ENCODE results near the gene LRRC56.
A peak's percentile ranks its signal among the peaks of the same experiment; 100 is the strongest.

Gene LRRC56

GRCh38 chr11:551131-551530 lies 13.8 kb downstream of the LRRC56 start:
- DNase-seq (ENCODE audit: insufficient read length, low spot score), result no peak
- no peak for FAIRE-seq
- no peak for TF ChIP-seq POLR2A (IDR thresholded peaks at IDR 0.05; ENCODE audit: low read depth, low read length)

DNA sequence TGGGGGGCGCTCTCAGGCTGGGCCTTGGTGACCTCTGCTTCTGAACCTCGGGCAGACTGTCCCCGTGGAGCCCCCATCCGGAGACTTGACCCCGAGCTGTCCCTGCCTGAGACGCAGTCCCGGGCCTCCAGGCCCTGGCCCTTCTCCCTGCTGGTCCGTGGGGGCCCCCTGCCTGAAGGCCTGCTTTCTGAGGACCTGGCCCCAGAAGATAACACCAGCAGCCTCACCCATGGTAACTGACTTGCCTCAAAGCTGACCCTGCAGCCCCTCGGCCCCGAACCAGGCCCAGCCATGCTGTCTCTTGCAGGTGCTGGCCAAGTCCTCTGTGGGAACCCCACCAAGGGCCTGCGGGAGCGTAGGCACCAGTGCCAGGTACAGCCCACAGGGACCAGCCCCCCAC lies 14.3 kb downstream of the LRRC56 start:
- FAIRE-seq, result no peak
- TF ChIP-seq POLR2A (IDR thresholded peaks at IDR 0.05; ENCODE audit: low read depth, low read length), result no peak
- DNase-seq (ENCODE audit: insufficient read length, low spot score), result no peak

- DNase-seq (ENCODE audit: insufficient read length, low spot score) (no peak), FAIRE-seq (no peak)
- no peak for TF ChIP-seq POLR2A (IDR thresholded peaks at IDR 0.05; ENCODE audit: low read depth, low read length)
Observed at GRCh38 chr11:553083-553987, 16.0 kb downstream of the LRRC56 start.

- DNase-seq (ENCODE audit: insufficient read length, low spot score), result no peak
- TF ChIP-seq POLR2A (IDR thresholded peaks at IDR 0.05; ENCODE audit: low read depth, low read length), result no peak
- FAIRE-seq, result no peak
Observed at GRCh38 chr11:553988-554340, 16.6 kb downstream of the LRRC56 start.

GRCh38 chr11:554428-555226 lies 17.3 kb downstream of the LRRC56 start:
- peak; percentile 92 for DNase-seq (ENCODE audit: insufficient read length, low spot score)
- TF ChIP-seq POLR2A (IDR thresholded peaks at IDR 0.05; ENCODE audit: low read depth, low read length), result no peak
- FAIRE-seq, result no peak

GRCh38 chr11:555227-555779 lies 18.0 kb downstream of the LRRC56 start:
- TF ChIP-seq POLR2A (IDR thresholded peaks at IDR 0.05; ENCODE audit: low read depth, low read length), result no peak
- DNase-seq (ENCODE audit: insufficient read length, low spot score) (no peak), FAIRE-seq (no peak)

DNA sequence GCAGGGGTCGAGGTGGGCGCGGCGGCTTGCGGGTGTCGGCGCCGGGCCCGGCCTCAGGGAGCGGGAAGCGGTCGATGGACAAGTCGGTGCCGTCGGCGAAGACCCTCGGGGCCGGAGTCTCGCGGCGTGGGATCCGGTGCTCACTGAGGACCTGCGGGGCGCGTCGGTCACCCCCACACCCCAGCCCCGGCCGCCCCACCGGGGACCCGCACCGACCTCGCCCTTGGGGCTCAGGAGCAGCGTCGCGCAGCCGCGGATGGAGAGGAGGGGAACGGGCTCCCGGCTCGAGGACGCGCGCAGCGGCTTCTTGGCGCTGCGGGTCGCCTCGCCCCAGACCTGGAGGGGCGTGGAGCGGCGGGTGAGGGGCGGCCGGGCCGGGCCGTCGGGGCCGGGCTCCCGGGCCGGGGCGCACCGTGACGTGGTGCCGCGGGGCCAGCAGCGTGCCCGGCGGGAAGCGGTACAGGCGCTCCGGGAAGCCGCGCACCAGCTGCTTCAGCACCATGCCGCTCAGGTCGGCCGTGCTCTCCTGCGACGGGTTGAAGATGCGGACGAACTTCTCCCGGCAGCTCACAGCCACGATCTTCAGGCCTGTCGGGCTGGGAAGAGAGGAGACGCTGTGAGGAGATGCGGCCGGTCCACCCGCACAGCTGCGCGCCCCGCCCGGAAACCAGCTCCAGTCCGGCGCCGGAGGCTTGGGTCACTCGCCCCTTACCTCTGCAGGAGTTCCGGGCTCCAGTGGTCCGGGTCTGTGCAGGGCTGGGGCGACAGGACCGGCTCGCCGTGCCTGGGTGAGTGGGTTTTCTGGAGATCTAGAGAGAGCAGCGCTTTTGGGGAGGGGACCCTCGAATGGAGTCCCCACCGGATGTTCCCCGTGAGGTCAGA lies 18.7 kb downstream of the LRRC56 start:
- no peak for DNase-seq (ENCODE audit: insufficient read length, low spot score)

GRCh38 chr11:556662-557256 lies 19.4 kb downstream of the LRRC56 start:
- FAIRE-seq (no peak), DNase-seq (ENCODE audit: insufficient read length, low spot score) (no peak)
- no peak for TF ChIP-seq POLR2A (IDR thresholded peaks at IDR 0.05; ENCODE audit: low read depth, low read length)

More for the DNA sequence above, 18.7 kb downstream of the LRRC56 start:
- TF ChIP-seq POLR2A (IDR thresholded peaks at IDR 0.05; ENCODE audit: low read depth, low read length), result no peak
- FAIRE-seq, result no peak

DNA sequence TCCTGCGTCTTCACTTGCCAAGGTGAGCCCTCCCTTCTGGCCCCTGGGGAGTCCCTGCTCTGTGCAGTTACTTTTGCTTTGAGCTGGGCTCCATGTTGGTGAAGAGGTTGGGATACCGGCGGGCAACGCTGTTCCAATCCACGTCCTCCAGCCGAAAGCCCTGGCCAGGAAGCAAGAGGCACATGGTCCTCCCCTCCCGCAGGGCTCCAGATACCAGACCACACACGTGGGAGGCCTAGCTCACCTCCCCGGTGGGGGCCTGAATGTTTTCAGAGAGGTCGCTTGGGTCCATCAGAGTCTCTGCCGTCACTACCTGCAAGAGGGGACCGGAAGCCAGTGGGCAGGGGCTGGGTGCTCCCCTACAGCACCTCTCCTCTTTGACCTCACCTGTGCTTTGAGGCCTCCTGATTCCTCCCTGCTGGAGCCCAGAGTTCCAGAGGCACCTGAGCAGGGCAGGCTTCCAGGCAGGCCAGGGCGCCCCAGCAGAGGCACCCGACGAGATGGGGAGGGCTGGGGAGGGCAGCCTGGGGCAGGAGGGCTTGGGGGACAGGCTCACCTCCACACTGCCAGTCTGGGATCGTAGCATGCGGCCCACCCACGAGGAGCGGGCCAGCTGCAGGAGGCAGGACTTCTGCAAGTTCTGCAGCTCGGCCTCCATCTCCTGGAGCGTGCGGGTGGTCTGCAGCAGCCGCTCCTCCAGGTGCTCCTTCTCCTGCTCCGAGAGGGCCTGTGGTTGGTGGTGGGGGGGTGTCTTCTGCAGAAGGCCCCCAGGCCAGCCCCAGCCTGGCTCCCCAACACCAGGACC lies 20.2 kb downstream of the LRRC56 start:
- FAIRE-seq (no peak), DNase-seq (ENCODE audit: insufficient read length, low spot score) (no peak)
- TF ChIP-seq POLR2A (IDR thresholded peaks at IDR 0.05; ENCODE audit: low read depth, low read length), result no peak

- DNase-seq (ENCODE audit: insufficient read length, low spot score), result no peak
- FAIRE-seq, result no peak
- no peak for TF ChIP-seq POLR2A (IDR thresholded peaks at IDR 0.05; ENCODE audit: low read depth, low read length)
Observed at GRCh38 chr11:558503-558902, 21.2 kb downstream of the LRRC56 start.

DNA sequence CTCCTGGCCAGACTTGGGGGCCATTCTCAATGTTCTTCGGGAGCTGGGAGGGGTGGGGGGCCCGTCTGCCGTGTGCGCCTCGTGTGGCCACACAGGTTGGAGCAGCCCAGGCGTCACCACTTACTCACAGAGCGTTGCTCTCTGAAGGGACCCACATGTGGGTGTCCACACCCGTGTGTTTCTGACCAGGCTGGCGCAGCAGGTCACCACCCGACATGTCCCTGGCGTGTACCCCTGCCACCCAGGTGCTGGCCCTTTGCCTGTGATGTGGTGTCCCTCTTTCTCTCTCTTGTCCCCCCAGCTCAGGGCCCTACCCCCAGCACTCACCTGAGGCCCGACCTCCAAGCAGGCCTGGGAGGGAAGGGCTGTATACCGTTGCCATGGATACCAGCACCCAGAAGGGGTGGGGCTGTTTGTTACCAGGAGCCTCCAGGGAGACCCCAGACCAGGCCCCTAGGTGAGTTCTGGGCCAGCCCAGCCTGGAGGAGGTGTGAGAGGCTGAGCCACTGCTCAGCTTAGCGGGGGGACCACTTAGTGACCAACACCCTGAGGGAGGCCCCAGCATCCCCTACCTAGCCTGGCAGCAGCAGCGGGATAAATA lies 21.8 kb downstream of the LRRC56 start:
- no peak for TF ChIP-seq POLR2A (IDR thresholded peaks at IDR 0.05; ENCODE audit: low read depth, low read length)
- no peak for DNase-seq (ENCODE audit: insufficient read length, low spot score)
- no peak for FAIRE-seq

DNA sequence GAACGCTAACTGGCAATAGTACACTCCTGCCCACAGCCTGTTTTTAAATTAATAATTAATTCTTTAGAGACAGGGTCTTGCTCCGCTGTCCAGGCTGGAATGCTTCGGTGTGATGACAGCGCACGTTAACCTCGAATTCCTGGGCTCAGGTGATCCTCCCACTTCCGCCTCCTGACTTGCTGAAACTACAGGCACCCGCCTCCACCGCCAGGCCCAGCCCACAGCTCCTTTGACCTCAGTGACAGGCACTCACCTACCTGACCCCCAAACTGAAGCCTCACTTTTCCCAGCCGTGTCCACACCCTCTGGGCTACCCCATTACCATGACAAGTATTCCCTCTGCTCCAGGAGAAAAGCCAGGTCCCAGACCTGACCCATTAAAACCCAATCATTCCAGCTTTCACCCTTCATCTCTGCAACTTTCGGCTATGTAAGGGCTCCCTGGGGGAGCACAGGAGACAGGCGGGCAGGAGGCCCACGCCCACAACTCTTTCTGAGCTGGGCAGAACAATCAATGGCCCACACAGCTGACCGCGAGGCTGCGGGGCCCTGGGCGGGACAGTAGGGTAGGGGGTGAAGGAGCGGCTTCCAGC lies 22.5 kb downstream of the LRRC56 start:
- no peak for FAIRE-seq
- peak; percentile 66 for DNase-seq (ENCODE audit: insufficient read length, low spot score)
- TF ChIP-seq POLR2A (IDR thresholded peaks at IDR 0.05; ENCODE audit: low read depth, low read length), result no peak

Measured in H54 (cell line).